HK-2 (cell line): ENCODE measurements around the gene CDHR5.

Experiments
- DNase-seq: peaks from one replicate; pipeline ENCODE4 v3.0.0-alpha.2; 2018; ENCODE audit not compliant: unreplicated experiment

Gene CDHR5

GRCh38 chr11:623349-623869 lies 1.3 kb downstream of the CDHR5 start:
- no peak for DNase-seq

- DNase-seq = no peak
Observed at GRCh38 chr11:621838-622237, 2.9 kb downstream of the CDHR5 start.

GRCh38 chr11:620935-621814 lies 3.6 kb downstream of the CDHR5 start:
- DNase-seq = no peak

GRCh38 chr11:620201-620600 lies 4.6 kb downstream of the CDHR5 start:
- no peak for DNase-seq

- no peak for DNase-seq
Observed at GRCh38 chr11:619628-620050, 5.1 kb downstream of the CDHR5 start.

- no peak for DNase-seq
Observed at GRCh38 chr11:618856-619627, 5.7 kb downstream of the CDHR5 start.

- no peak for DNase-seq
Observed at GRCh38 chr11:617912-618682, 6.7 kb downstream of the CDHR5 start.

GRCh38 chr11:617199-617911 lies 7.4 kb downstream of the CDHR5 start:
- no peak for DNase-seq

GRCh38 chr11:616320-617198 lies 8.2 kb downstream of the CDHR5 start:
- DNase-seq = no peak

GRCh38 chr11:615504-616319 lies 9.0 kb downstream of the CDHR5 start, which contains the start of gene IRF7:
Gene IRF7, minus strand, starts transcription at chr11:615950. Its CDS starts 586 bp downstream, at chr11:615364.
- peak; percentile 90 for DNase-seq

- no peak for DNase-seq
Observed at GRCh38 chr11:614623-615503, 9.9 kb downstream of the CDHR5 start.

- DNase-seq = no peak
Observed at GRCh38 chr11:614021-614622, 10.6 kb downstream of the CDHR5 start.

GRCh38 chr11:613369-613968 lies 11.3 kb downstream of the CDHR5 start:
- peak; percentile 72 for DNase-seq

- DNase-seq = no peak
Observed at GRCh38 chr11:612961-613300, 11.8 kb downstream of the CDHR5 start.

- DNase-seq = no peak
Observed at GRCh38 chr11:612201-612960, 12.4 kb downstream of the CDHR5 start.
